ELF-1 (cell line): ENCODE data around the gene SBNO1.
"Not testable (repeated sequence)": the region's sequence is repeated elsewhere in the genome, so short reads cannot be mapped to it uniquely, and the experiment has no call there.

Source experiments
- DNase-seq: peaks from one replicate; pipeline ENCODE4 v3.0.0-alpha.2; 2016; ENCODE audit warnings: low read depth, low spot score

Gene SBNO1

GRCh38 chr12:123248996-123249741 lies 115.5 kb downstream of the SBNO1 start:
- not testable (repeated sequence) for DNase-seq

DNA sequence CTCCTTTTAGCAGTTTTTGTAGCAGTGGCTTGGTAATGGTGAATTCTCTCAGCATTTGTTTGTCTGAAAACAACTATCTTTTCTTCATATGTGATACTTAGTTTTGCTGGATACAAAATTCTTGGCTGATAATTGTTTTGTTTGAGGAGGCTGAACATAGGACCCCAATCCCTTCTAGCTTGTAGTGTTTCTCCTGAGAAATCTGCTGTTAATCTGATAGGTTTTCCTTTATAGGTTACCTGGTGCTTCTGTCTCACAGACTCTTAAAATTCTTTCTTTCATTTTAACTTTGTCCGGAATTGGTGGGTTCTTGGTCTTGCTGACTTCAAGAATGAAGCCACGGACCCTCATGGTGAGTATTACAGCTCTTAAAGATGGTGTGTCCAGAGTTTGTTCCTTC lies 116.5 kb downstream of the SBNO1 start:
- not testable (repeated sequence) for DNase-seq

GRCh38 chr12:123245678-123246077 lies 119.0 kb downstream of the SBNO1 start:
- DNase-seq: no peak

GRCh38 chr12:123243671-123244262 lies 120.9 kb downstream of the SBNO1 start:
- no peak for DNase-seq

- no peak for DNase-seq
Measured at GRCh38 chr12:123242116-123242904, 122.3 kb downstream of the SBNO1 start.
